GM23248 (cell line): ENCODE measurements around the gene CASKIN1.

ENCODE experiments used
- EZH2 ChIP-seq: fragments of 200-600 bp; sonication (generic); IDR thresholded peaks from 2 replicates; pipeline ENCODE4 v1.6.1; 2018; ENCODE audit warnings: antibody characterized with exemption, mild to moderate bottlenecking; ENCODE audit not compliant: insufficient read depth, poor library complexity, severe bottlenecking
- EZH2phosphoT487 ChIP-seq: fragments of 200-600 bp; sonication (generic); IDR thresholded peaks from 2 replicates; pipeline ENCODE4 v1.6.1; 2018; ENCODE audit warnings: antibody characterized with exemption, moderate library complexity, mild to moderate bottlenecking, low read depth; ENCODE audit not compliant: insufficient read depth

- no peak for TF ChIP-seq EZH2phosphoT487
- no peak for TF ChIP-seq EZH2
These were observed 45.8 kb downstream of the CASKIN1 start for GRCh38 chr16:2150418-2151187.
